ENCODE measurements around the gene ZFHX2. TPM values are rescaled to one million over a fixed set of nuclear protein-coding genes. Genes with fewer than 3 reads are reported as not detected.
A peak's percentile ranks its signal among the peaks of the same experiment; 100 is the strongest.

Gene ZFHX2
- total and polyA plus RNA-seq, 2 of the 13 experiments (the other 11 are each of a cell fraction or from before 2014, with no cell fraction given), result 0.17 to 0.44 TPM

DNA sequence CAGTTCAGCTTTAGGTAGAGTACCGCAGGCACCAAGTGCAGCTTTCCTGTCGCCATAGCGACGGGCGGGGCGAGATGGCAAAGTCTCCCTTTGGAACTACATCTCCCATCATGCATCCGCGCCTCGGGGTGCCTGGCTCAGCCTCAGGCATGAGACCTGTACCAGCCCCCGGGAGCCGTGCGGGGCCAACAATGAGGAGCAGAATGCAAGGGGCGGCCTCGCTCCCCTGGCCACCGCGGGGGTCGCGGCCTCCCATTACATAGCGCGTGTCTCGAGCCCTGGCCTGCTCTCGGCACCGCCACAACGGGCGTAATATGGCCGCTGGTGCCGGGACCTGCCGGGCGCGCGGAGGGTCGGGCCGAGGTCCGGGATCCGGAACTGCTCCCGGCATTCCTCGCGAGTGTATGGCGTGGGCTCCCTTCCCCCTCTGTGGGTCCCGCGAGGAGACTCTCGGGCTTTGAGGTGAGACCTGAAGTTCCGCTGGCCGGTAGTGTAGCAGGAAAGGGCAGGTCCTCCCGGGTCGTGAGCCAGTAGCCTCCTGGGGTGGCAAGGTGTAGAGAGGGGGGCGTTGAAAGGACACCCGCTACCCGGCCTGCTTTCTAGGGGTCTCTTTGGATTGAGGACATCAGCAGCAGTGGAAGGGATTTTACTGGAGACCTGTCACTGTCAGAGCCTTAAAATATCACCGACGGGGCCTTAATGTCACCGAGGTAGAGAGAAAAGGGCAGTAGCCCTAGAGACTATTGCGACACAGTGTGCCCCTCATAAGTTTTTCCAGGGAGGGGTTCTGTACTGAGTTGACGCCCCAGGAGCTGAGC is 4.5 kb upstream of the ZFHX2 start, which contains the start of gene THTPA (continued):
- no peak for TF ChIP-seq FOXP1 (IDR thresholded peaks at IDR 0.05)
- TF ChIP-seq FOXP1 (CRISPR knock-in tag; IDR thresholded peaks at IDR 0.05), result peak; percentile 41
- TF ChIP-seq ZNF350 (CRISPR knock-in tag; IDR thresholded peaks at IDR 0.05; ENCODE audit: borderline replicate concordance, low read depth), result peak; percentile 100
- TF ChIP-seq IRF2 (CRISPR knock-in tag; IDR thresholded peaks at IDR 0.05), result peak; percentile 95
- TF ChIP-seq, protein P1, sequence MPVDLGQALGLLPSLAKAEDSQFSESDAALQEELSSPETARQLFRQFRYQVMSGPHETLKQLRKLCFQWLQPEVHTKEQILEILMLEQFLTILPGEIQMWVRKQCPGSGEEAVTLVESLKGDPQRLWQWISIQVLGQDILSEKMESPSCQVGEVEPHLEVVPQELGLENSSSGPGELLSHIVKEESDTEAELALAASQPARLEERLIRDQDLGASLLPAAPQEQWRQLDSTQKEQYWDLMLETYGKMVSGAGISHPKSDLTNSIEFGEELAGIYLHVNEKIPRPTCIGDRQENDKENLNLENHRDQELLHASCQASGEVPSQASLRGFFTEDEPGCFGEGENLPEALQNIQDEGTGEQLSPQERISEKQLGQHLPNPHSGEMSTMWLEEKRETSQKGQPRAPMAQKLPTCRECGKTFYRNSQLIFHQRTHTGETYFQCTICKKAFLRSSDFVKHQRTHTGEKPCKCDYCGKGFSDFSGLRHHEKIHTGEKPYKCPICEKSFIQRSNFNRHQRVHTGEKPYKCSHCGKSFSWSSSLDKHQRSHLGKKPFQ (CRISPR knock-in tag; IDR thresholded peaks at IDR 0.05; ENCODE audit: insufficient replicate concordance), result peak; percentile 96
- peak; percentile 98 for TF ChIP-seq ZNF138 (CRISPR knock-in tag; IDR thresholded peaks at IDR 0.05; ENCODE audit: low read depth)
- peak; percentile 99 for TF ChIP-seq MYC (CRISPR knock-in tag; IDR thresholded peaks at IDR 0.05; ENCODE audit: borderline replicate concordance)
- peak; percentile 81 for TF ChIP-seq ZNF12 (CRISPR knock-in tag; IDR thresholded peaks at IDR 0.05)
- peak; percentile 75 for TF ChIP-seq NFKBIZ (CRISPR knock-in tag; IDR thresholded peaks at IDR 0.05)
- TF ChIP-seq POLR2G (IDR thresholded peaks at IDR 0.05; ENCODE audit: low read depth, low read length), result peak; percentile 98
- TF ChIP-seq, protein P2, sequence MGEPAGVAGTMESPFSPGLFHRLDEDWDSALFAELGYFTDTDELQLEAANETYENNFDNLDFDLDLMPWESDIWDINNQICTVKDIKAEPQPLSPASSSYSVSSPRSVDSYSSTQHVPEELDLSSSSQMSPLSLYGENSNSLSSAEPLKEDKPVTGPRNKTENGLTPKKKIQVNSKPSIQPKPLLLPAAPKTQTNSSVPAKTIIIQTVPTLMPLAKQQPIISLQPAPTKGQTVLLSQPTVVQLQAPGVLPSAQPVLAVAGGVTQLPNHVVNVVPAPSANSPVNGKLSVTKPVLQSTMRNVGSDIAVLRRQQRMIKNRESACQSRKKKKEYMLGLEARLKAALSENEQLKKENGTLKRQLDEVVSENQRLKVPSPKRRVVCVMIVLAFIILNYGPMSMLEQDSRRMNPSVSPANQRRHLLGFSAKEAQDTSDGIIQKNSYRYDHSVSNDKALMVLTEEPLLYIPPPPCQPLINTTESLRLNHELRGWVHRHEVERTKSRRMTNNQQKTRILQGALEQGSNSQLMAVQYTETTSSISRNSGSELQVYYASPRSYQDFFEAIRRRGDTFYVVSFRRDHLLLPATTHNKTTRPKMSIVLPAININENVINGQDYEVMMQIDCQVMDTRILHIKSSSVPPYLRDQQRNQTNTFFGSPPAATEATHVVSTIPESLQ (CRISPR knock-in tag; conservative IDR thresholded peaks at IDR 0.05), result no peak; the same call in 1 of the 2 replicates
- TF ChIP-seq ATF1 (CRISPR knock-in tag; IDR thresholded peaks at IDR 0.05), result no peak
- TF ChIP-seq MXD4 (CRISPR knock-in tag; IDR thresholded peaks at IDR 0.05), result peak; percentile 99
- TF ChIP-seq CREB1 (IDR thresholded peaks at IDR 0.05), result no peak; the same call in 1 of the 2 replicates
- no peak for TF ChIP-seq CREB1 (CRISPR knock-in tag; IDR thresholded peaks at IDR 0.05)
- peak; percentile 100 for TF ChIP-seq ZNF501 (CRISPR knock-in tag; IDR thresholded peaks at IDR 0.05)
- peak; percentile 97; the same call in 1 of the 2 replicates for TF ChIP-seq KLF12 (CRISPR knock-in tag; IDR thresholded peaks at IDR 0.05; ENCODE audit: borderline replicate concordance)
- TF ChIP-seq POLR2A (IDR thresholded peaks at IDR 0.05; ENCODE audit: insufficient read depth in 1 of 2, low read depth in 2 of 2, low read length in 2 of 2), result peak in 1 of 2 experiments; percentile 93; a peak in 2 of 4 replicates
- peak; percentile 92 for TF ChIP-seq KMT2A (CRISPR knock-in tag; IDR thresholded peaks at IDR 0.05)
- peak; percentile 91 for TF ChIP-seq MED1 (CRISPR knock-in tag; IDR thresholded peaks at IDR 0.05)
- peak; percentile 98; the same call in 1 of the 2 replicates for TF ChIP-seq ZNF761 (CRISPR knock-in tag; conservative IDR thresholded peaks at IDR 0.05)
- TF ChIP-seq U2AF1 (optimal IDR thresholded peaks at IDR 0.05; ENCODE audit: low read depth, low read length), result peak; percentile 85
- peak; percentile 95; the same call in 1 of the 2 replicates for TF ChIP-seq ZNF10 (CRISPR knock-in tag; IDR thresholded peaks at IDR 0.05; ENCODE audit: borderline replicate concordance, low read depth)
- TF ChIP-seq, protein P3, sequence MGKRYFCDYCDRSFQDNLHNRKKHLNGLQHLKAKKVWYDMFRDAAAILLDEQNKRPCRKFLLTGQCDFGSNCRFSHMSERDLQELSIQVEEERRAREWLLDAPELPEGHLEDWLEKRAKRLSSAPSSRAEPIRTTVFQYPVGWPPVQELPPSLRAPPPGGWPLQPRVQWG (CRISPR knock-in tag; IDR thresholded peaks at IDR 0.05; ENCODE audit: borderline replicate concordance, low read depth), result no peak
- TF ChIP-seq LCORL (IDR thresholded peaks at IDR 0.05), result no peak
- TF ChIP-seq LCORL (CRISPR knock-in tag; IDR thresholded peaks at IDR 0.05), result peak; percentile 99

Measured in HepG2 (cell line).